ENCODE data around the gene SIAH1.

GRCh38 chr16:48317026-48317425 is 68.2 kb downstream of the SIAH1 start:
- TF ChIP-seq CTCF (IDR thresholded peaks at IDR 0.05), result no peak
- TF ChIP-seq POLR2AphosphoS5 (IDR thresholded peaks at IDR 0.05), result no peak
- TF ChIP-seq POLR2A (IDR thresholded peaks at IDR 0.05), result no peak

Data from prostate gland (tissue), 2 donors.